Stomach (tissue), 4 donors: ENCODE data around the gene PIM2.

Experiments
- POLR2A ChIP-seq, 4 donors: fragments of 450-650 bp; IDR thresholded peaks; one replicate each; pipeline ENCODE4 v1.6.1; 2016; ENCODE audit warnings: antibody characterized with exemption in 4 of 4, control low read depth in 2 of 4, mild to moderate bottlenecking in 1 of 4, moderate library complexity in 1 of 4
- TF ChIP-seq, protein P1 (sequence below), 7 experiments: fragments of 450-650 bp in 4 of 7; fragments of 200-600 bp in 3 of 7; sonication (generic) in 3 of 7; IDR thresholded peaks; one replicate each; pipeline ENCODE4 v1.5.1; 2016 to 2019; ENCODE audit warnings: antibody characterized with exemption in 7 of 7, control low read depth in 2 of 7, mild to moderate bottlenecking in 1 of 7

GRCh38 chrX:48919947-48920717 lies 1.3 kb upstream of the PIM2 start:
- TF ChIP-seq, protein P1, sequence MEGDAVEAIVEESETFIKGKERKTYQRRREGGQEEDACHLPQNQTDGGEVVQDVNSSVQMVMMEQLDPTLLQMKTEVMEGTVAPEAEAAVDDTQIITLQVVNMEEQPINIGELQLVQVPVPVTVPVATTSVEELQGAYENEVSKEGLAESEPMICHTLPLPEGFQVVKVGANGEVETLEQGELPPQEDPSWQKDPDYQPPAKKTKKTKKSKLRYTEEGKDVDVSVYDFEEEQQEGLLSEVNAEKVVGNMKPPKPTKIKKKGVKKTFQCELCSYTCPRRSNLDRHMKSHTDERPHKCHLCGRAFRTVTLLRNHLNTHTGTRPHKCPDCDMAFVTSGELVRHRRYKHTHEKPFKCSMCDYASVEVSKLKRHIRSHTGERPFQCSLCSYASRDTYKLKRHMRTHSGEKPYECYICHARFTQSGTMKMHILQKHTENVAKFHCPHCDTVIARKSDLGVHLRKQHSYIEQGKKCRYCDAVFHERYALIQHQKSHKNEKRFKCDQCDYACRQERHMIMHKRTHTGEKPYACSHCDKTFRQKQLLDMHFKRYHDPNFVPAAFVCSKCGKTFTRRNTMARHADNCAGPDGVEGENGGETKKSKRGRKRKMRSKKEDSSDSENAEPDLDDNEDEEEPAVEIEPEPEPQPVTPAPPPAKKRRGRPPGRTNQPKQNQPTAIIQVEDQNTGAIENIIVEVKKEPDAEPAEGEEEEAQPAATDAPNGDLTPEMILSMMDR (IDR thresholded peaks at IDR 0.05) = no peak
- TF ChIP-seq POLR2A (IDR thresholded peaks at IDR 0.05) = no peak
